NK-92 treated with Interleukin-12 subunit alpha and Interleukin-12 subunit beta, amount 100 ng/mL, for 24 hours (cell line): ENCODE data around the gene ING2.
"Not testable (repeated sequence)": the region's sequence is repeated elsewhere in the genome, so short reads cannot be mapped to it uniquely, and the experiment has no call there.

ENCODE experiments used
- DNase-seq: peaks from one replicate; lab custom pipeline; 2025; lab: John Stamatoyannopoulos, UW

ING2 gene, protein sequence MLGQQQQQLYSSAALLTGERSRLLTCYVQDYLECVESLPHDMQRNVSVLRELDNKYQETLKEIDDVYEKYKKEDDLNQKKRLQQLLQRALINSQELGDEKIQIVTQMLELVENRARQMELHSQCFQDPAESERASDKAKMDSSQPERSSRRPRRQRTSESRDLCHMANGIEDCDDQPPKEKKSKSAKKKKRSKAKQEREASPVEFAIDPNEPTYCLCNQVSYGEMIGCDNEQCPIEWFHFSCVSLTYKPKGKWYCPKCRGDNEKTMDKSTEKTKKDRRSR

DNA sequence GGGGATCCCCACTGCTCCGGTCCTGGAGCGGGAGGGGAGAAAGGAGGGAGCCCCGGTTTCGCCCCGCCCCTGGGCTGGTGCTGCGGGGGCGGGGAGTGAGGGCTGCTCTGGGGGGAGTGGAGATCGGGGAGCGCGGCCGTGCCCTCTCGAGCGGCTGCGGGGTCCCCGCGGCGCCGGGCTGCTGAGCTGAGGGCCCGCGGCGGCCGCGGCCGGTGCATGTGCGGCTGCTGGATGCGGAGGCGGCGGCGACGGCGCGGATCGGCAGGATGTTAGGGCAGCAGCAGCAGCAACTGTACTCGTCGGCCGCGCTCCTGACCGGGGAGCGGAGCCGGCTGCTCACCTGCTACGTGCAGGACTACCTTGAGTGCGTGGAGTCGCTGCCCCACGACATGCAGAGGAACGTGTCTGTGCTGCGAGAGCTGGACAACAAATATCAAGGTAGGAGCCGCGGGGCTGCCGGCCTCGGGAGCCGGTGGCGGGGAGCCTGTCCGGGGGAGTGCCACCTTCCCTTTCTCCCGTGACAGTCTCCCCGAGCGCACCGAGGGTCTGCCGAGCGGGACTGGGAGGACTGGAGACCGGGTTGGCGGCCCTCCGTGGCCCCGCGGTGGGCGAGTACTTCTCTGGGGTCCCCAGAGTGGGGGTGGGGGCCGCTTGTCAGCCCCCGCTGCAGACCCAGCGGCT is at the start of gene ING2:
Gene ING2 (plus strand): TSS at position 129 of the 681 bp plus-strand sequence. CDS start 138 bp downstream, at position 267.
- DNase-seq, result peak; percentile 84

DNA sequence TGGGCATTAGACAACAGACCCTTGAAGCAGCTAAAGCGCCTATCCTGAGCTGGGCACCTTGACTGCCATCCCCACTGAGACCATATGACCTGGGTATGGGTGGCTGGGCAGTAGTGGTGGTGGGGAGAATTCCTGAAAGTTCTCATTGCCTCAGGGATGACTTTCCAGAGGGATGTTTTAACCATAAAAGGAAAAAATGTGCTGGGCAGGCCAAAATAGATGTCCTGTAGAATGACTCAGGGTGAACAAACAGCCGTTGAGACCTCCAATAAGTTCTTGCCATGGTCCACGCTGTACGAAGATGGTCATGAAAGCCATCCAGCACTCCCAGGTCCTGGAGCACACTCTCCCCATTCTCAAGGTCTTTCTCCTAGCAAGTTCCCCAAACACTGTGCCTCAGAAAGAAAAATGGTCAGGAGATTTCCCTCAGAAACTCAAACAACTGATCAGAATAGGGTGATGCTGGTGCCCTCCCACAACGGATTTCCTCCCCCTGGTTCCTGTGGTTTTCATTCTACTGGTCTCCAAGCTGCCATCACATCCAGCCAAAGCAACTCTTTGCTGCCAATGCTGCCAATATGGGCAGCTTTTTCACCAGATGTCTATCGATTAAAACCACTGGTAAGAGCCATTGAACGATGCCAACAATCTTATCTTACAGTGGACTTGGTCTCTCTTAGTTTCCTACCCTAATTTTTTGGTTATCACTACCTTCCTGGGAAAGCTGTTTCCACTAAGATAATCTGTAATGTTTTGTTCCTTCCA is 49.2 kb upstream of the ING2 start:
- no peak for DNase-seq

DNA sequence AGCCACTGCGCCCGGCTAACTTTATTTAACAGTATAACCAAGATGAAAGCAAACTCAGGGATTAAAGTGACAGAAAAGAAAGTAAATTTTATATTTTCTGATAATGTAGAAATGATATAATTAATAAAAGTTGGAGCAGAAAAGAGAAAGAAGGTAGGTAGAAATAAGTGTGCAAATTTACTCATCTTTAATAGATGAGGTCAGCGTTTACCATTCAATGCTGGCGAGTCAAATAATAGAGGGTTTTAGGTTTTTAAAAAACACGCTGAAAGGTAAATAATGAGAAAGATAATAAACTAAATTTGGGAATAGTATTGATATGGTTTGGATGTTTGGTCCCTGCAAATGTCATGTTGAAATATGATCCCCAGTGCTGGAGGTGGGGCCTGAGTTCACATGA is 46.9 kb upstream of the ING2 start:
- DNase-seq, result no peak

DNA sequence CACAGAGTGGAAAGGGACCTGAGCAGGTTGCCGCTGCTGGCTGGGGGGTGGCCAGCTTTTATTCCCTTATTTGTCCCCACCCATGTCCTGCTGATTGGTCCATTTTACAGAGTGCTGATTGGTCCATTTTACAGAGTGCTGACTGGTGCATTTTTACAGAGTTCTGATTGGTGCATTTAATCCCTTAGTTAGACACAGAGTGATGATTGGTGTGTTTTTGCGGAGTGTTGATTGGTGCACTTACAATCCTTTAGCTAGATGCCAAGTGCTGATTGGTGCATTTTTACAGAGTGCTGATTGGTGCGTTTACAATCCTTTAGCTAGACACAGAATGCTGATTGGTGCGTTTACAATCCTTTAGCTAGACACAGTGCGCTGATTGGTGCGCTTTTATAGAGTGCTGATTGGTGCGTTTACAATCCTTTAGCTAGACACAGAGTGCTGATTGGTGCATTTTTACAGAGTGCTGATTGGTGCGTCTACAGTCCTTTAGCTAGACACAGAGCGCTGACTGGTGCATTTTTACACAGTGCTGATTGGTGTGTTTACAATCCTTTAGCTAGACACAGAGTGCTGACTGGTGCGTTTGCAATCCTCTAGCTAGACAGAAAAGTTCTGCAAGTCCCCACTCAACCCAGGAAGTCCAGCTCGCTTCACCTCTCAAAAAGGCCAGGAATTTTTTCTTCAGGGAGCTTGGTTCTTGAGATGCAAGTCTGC is 40.8 kb upstream of the ING2 start:
- not testable (repeated sequence) for DNase-seq

DNA sequence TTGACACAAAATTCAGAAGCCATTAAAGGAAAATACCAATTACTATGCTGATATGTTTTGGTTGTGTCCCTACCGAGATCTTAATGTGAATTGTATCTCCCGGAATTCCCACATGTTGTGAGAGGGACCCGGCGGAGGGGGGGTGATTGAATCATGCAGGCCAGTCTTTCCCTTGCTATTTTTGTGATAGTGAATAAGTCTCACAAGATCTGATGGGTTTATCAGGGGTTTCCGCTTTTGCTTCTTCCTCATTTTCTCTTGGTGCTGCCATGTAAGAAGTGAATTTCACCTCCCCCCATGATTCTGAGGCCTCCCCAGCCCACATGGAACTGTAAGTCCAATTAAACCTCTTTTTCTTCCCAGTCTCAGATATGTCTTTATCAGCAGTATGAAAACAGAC is 39.0 kb upstream of the ING2 start:
- not testable (repeated sequence) for DNase-seq

DNA sequence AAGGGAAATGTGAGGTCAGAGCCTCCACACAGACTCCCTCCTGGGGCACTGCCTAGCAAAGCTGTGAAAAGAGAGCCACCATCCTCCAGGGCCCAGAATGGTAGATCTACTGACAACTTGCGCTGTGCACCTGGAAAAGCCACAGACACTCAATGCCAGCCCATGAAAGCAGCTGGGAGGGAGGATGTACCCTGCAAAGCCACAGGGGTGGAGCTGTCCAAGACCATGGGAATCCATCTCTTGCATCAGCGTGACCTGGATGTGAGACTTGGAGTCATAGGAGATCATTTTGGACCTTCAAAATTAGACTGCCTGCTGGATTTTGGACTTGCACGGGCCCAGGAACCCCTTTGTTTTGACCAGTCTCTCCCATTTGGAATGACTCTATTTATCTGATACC is 37.6 kb upstream of the ING2 start:
- DNase-seq, result no peak

DNA sequence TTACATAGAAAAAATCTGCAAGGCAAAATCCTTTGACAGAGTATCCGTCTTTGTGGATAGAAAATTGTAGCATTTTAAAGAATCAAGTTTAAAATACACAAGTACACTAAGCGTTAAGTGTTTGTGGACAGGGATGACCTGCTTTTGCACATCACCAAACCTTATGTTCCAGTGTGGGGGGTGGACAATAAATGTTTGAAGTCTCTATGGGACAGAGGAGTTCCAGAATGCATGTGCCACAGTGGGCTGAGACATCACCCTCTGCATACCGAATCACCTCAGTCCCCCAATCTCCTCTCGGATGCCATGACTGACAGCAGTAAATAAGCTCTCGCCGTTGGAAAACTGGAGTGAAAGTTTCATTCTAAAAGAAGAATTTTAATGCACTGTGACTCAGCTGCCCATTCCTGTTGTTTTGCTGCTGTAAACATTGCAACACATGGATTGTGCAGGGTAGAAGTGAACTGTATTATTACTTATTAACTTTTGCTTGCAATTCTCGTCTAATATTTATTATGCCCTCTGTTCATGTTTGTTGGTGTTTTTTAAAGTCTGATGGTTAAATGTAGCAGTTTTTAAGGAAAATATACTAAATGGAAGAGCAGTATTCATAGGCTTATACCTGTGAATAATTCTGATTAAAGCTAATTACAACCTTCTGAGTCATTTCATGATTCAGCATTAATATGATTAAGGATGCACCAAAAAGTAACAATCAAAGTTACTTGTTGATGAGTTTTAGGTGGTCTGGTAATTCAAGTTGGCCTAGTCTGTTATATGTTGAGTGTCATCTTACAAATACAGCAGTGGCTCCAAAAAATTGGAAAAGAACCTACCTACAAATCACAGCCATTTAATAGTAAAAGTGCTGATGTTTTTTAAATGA is 36.4 kb upstream of the ING2 start:
- DNase-seq, result no peak

DNA sequence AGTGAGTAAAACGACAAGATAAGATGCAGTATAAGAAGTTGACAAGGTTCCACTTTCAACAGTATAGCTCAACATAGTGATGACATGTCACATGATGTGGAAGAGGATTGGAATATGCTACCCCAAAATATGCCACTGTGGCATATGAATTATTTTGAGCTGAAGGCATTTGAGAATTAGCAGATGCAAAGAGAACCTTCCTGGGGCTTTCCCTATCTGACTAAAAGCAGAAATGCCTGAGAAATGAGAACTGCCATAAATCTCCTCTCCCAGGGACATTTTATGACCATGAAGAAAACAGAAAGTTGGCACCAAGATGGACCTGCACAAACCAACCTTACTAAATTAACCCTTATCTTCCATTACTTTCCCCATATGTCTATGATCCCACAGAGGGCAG is 35.6 kb upstream of the ING2 start:
- DNase-seq, result no peak

DNA sequence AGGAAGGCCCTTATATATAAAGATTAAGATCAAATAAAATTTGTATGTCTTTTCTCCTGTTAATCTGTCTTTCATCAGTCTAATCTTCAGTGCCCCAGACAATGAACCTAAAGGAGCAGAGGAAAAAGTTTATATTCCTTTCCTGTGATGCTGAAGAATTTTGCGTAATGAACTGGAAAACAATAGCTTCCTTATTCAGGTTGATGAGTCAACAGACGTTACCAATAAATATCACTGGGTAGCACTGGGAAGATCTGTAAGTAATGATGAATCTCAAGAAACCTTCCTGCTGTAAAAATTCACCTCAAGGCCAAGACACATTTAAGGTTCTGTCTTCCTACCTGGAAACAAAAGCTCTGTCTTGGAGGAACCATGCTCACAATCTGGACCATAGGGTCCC is 34.9 kb upstream of the ING2 start:
- DNase-seq, result no peak

DNA sequence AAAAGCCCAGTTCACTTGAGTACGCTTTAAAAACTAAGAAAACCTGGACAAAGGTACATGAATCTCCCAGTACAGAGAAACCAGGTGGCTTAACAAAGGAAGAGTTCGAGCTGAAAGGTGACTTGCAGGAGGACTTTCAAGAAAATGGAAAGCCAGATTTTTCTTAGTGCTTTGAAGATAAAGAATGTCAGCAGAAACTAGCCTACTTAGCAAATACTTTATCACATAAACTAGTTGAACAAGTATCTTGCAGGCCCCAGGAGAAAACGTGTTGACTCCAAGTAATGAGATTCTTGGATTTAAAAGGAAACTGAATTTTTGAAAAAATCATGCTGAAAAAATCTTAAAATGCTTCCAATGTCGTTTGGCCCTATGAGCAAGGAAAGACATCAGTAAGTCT is 34.0 kb upstream of the ING2 start:
- DNase-seq, result no peak

DNA sequence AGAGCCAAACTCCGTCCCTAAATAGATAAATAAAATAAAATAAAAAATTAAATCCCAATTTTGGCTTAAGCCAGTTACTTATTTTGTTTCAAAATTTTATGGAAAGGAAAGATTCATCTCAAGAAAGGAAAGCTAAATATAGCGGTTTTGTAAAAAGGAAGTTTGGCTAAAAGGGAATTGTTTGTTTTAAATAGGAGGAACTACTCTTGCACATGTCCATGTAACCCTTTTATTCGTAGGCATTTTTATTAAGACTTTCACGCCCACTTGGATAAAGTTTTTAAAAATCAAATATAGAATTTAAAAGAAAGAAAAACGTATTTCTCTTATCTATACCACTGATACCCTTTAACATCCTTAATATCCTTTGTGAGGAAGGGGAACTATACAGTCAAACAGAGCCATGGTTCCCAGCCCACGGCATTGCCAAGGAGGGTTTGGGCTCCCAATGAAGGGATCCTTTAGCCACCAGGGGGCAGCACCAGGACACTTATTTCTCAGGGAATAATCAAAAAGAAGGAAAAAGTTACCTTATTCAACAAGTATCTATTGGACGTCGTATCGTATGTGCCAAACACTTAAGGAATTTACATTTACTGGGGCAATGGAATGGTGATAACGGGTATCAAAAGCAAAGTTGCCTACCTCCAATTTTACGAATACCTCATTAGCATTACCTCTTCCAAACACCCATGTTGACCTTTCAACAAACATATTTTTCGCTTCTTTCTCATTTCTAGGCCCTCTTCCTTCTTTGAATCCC is 32.7 kb upstream of the ING2 start:
- peak; percentile 37 for DNase-seq

DNA sequence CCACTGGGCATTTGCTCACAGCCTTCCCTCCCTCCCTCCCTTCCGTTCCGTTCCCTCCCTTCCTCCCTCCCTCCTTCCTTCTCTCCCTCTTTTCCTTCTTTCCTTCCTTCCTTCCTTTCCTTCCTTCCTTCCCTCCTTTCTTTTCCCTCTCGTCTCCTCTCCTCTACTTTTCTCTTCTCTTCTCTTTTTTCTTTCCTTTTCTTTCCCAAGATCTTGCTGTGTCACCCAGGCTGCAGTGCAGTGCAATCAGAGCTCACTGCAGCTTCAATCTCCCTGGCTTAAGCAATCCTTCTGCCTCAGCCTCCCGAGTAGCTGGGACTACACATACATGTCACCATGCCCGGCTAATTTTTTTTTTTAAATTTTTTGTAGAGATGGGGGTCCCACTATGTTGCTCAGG is 26.7 kb upstream of the ING2 start:
- DNase-seq, result no peak

DNA sequence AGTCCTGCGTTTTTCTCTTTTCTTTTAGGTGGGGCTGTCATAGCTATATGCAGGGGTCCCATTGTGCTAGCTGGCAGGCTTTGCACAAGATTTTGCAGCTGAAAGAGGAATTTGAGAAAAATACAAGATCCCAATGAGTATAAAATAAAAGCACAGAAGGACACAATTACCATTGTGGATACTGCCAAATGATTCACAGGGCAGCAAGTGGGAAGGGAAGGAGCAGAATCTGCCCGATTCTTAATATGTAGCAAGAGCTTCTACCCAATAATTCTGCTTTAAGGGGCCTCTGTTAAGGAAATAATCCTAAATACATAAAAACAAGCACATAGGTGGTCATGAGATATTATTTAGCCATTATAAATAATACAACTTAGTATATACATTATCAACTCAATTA is 25.9 kb upstream of the ING2 start:
- DNase-seq, result no peak

DNA sequence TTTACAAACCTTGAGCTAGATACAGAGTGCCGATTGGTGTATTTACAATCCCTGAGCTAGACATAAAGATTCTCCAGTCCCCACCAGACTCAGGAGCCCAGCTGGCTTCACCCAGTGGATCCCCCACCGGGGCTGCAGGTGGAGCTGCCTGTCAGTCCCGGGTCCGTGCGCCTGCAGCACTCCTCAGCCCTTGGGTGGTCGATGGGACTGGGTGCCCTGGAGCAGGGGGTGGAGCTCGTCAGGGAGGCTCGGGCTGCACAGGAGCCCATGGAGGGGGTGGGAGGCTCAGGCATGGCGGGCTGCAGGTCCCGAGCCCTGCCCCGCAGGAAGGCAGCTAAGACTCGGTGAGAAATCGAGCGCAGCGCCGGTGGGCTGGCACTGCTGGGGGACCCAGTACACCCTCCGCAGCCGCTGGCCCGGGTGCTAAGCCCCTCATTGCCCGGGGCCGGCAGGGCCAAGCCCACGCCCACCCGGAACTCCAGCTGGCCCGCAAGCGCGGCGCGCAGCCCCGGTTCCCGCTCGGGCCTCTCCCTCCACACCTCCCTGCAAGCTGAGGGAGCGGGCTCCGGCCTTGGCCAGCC is 22.3 kb upstream of the ING2 start:
- DNase-seq, result not testable (repeated sequence)

DNA sequence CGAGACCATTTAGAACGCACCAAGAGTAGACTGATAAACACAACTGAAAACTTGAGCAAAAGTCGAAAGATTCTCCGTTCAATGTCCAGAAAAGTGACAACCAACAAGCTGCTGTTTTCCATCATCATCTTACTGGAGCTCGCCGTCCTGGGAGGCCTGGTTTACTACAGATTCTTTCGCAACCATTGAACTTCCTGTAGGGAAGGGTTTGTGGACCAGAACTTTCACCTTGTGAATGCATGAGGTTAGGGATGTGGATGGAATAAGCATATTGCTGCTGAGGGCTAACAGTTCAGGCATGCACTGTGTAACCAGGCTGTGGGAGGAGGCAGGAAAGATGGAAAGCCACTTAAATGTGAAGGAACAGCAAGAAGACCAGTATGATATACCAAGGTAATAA is 20.9 kb upstream of the ING2 start:
- DNase-seq, result no peak

DNA sequence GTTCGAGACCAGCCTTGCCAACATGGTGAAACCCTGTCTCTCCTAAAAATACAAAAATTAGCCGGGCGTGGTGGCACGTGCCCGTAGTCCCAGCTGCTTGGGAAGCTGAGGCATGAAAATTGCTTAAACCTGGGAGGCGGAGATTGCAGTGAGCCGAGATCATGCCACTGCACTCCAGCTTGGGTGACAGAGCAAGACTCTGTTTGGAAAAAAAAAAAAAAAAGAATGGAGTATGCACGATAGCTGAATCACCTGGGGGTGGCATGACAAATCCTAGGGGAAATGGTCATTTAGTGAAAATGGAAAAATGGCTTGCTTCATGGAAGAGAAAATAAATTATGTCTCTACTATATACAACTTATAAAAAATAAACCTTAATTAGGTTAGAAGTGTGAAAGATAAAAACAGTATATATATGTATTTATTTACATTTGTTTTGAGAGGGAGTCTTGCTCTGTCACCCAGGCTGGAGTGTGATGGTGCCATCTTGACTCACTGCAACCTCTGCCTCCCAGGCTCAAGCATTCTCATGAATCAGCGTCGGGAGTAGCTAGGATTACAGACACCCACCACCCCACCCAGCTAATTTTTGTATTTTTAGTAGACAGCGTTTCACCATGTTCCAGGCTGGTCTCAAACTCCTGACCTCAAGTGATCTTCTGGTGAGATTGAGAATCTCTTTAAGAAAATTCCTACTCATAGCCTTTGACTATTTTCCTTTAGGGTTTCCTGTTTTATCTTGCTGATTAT is 19.3 kb upstream of the ING2 start:
- no peak for DNase-seq

DNA sequence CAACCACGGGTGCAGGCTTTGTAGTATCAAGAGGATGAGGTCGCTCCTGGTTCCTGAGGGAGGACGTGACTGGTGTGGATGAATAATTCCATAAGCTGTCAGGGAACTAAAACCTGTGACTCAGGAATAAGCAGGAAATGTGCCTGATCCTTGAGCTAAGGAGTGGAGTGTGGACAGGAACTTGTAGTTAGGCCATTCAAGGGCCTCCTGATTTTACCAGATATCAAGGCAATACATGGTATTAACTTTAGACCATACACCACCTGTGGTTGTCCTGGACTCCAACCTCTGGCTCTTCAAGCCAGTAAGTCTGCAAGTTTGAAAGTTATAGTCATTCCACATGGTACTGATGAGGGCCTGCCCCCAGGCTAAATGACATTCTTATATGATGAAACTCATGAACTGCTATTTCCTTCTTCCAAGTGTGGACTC is 12.1 kb upstream of the ING2 start:
- no peak for DNase-seq

DNA sequence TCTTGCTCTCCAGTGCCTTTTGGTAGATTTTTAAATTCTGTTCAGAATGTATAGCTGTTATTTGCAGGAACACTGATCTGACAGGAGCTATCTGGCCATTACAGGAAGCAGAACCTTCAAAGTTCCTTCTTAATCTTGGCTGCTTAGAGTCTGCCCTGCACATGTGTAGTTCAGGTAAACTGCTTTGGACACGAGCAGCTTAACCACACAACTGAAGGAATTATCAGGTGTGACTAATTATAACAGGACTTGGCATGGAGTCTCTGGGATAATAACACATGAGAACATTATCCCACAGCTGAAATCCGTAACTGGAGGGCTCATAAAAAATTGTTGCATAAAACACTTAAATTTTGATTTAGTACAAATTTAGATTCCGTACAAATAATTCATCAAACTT is 11.6 kb upstream of the ING2 start:
- DNase-seq, result no peak

DNA sequence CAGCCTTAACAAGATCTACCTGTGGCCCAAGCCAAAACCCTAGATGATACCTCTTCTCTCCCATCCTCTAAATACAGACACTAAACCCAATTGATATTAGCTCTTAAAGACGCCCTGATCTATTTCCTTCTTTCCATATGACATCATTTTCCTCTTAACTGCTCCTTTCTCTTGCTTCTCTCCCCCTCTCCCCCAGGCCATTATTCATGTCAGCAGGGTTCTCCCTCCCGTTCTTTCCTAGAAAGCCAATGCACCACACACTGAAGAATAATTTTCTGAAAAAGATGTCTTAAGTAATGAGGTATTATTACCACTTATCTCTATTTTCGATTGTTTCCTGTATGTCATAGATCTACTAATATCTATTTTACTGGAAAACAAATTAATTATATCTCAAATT is 9.7 kb upstream of the ING2 start:
- DNase-seq, result no peak

DNA sequence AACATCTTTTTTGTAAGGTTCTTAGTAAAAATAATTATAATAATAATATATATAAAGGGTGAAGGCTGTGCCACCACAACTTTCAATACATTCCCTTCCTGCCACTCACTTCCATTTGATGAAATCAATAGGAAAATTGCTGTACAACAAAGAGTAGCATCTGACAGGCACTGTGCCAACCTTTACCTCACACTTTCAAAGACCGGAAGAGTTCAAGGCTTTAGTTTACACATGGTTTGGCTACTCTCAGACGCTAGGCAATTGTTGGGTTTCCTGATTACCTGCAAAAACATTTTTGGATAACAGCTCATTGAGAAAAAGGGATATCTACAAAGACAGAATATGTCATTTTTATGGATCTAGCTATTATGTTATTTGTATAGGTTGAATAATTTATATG is 5.5 kb upstream of the ING2 start:
- DNase-seq, result no peak
